ENCODE data around the gene RAD1.

GRCh38 chr5:34903260-34903659, 12.0 kb downstream of the RAD1 start:
- TF ChIP-seq, protein P1, sequence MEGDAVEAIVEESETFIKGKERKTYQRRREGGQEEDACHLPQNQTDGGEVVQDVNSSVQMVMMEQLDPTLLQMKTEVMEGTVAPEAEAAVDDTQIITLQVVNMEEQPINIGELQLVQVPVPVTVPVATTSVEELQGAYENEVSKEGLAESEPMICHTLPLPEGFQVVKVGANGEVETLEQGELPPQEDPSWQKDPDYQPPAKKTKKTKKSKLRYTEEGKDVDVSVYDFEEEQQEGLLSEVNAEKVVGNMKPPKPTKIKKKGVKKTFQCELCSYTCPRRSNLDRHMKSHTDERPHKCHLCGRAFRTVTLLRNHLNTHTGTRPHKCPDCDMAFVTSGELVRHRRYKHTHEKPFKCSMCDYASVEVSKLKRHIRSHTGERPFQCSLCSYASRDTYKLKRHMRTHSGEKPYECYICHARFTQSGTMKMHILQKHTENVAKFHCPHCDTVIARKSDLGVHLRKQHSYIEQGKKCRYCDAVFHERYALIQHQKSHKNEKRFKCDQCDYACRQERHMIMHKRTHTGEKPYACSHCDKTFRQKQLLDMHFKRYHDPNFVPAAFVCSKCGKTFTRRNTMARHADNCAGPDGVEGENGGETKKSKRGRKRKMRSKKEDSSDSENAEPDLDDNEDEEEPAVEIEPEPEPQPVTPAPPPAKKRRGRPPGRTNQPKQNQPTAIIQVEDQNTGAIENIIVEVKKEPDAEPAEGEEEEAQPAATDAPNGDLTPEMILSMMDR (IDR thresholded peaks at IDR 0.05) = no peak
- TF ChIP-seq EP300 (IDR thresholded peaks at IDR 0.05) = no peak

All from sigmoid colon (tissue), 4 donors.